H1 (cell line): ENCODE data around the gene ZNF362. TPM values are rescaled to one million over a fixed set of nuclear protein-coding genes. Genes with fewer than 3 reads are reported as not detected.

Source experiments
- CHD7 ChIP-seq: fragments of 300-600 bp; sonication (generic); IDR thresholded peaks from 2 replicates; pipeline ENCODE4 v1.7.1; 2012; ENCODE audit warnings: low read length, moderate library complexity, mild to moderate bottlenecking, inconsistent platforms; ENCODE audit not compliant: insufficient replicate concordance
- CTBP2 ChIP-seq: IDR thresholded peaks from 2 replicates; pipeline ENCODE4 v1.7.0; 2011; ENCODE audit warnings: borderline replicate concordance, mild to moderate bottlenecking, moderate library complexity, mixed read lengths, low read length; ENCODE audit not compliant: insufficient read depth, insufficient read length
- FOSL1 ChIP-seq: IDR thresholded peaks from 2 replicates; pipeline ENCODE4 v1.6.1; 2011; ENCODE audit warnings: mild to moderate bottlenecking, low read depth, low read length, moderate library complexity; ENCODE audit not compliant: insufficient read depth
- MAFK ChIP-seq: IDR thresholded peaks from 2 replicates; pipeline ENCODE4 v1.6.1; 2012; ENCODE audit warnings: low read depth, mild to moderate bottlenecking, improper control_type of control experiment, low read length
- NANOG ChIP-seq: IDR thresholded peaks from 2 replicates; pipeline ENCODE4 v1.6.1; 2011; ENCODE audit warnings: low read length, low read depth, mild to moderate bottlenecking, inconsistent platforms; ENCODE audit not compliant: insufficient read depth, poor library complexity, severe bottlenecking
- RXRA ChIP-seq: IDR thresholded peaks from 2 replicates; pipeline ENCODE4 v1.6.1; 2011; ENCODE audit warnings: low read depth, mild to moderate bottlenecking, low read length, moderate library complexity; ENCODE audit not compliant: insufficient read depth
- SIRT6 ChIP-seq: IDR thresholded peaks from one replicate; pipeline ENCODE4 v1.7.1; 2012; ENCODE audit warnings: low read length, inconsistent platforms
- SP4 ChIP-seq: IDR thresholded peaks from 2 replicates; pipeline ENCODE4 v1.6.1; 2012; ENCODE audit warnings: low read length, inconsistent platforms
- TBP ChIP-seq: IDR thresholded peaks from 2 replicates; pipeline ENCODE4 v1.6.1; 2011; ENCODE audit warnings: low read depth, low read length, improper control_type of control experiment
- polyA plus RNA-seq, 7 experiments: library from polyadenylated mRNA; depleted of rRNA in 3 of 7; stranded (reverse) in 5 of 7; unstranded in 2 of 7; fragments of >200 nt in 5 of 7; fragments of 200-250 nt in 2 of 7; gene quantifications; 1 replicate in 5 of 7; 2 replicates in 1 of 7; 4 replicates in 1 of 7; pipeline versions ENCODE4 v1.2.1 to v1.2.3, GENCODE V29; 2011 to 2013; ENCODE audit warnings: missing spikeins in 2 of 7, mixed read lengths in 2 of 7
- total RNA-seq: library from RNA; stranded (reverse); fragmentation: NEBNext Ultra II Directional; extraction: Animal tissue kit (Norgen Biotek cat#: 25700); gene quantifications from 2 replicates; pipeline ENCODE4 v1.2.1, GENCODE V29; 2021

The ZNF362 gene
- total and polyA plus RNA-seq, 2 of the 8 experiments (the other 6 are each of a cell fraction or from before 2014, with no cell fraction given): 24.2 to 27.8 TPM

- TF ChIP-seq CHD7 (no peak), SP4 (no peak), FOSL1 (no peak), TBP (no peak), RXRA (no peak), MAFK (no peak), NANOG (no peak), SIRT6 (no peak), CTBP2 (no peak)
Measured at GRCh38 chr1:33335020-33335419, 78.7 kb downstream of the ZNF362 start (continued).
